Measurements from ENCODE around the gene RAB27A.

Gene RAB27A

DNA sequence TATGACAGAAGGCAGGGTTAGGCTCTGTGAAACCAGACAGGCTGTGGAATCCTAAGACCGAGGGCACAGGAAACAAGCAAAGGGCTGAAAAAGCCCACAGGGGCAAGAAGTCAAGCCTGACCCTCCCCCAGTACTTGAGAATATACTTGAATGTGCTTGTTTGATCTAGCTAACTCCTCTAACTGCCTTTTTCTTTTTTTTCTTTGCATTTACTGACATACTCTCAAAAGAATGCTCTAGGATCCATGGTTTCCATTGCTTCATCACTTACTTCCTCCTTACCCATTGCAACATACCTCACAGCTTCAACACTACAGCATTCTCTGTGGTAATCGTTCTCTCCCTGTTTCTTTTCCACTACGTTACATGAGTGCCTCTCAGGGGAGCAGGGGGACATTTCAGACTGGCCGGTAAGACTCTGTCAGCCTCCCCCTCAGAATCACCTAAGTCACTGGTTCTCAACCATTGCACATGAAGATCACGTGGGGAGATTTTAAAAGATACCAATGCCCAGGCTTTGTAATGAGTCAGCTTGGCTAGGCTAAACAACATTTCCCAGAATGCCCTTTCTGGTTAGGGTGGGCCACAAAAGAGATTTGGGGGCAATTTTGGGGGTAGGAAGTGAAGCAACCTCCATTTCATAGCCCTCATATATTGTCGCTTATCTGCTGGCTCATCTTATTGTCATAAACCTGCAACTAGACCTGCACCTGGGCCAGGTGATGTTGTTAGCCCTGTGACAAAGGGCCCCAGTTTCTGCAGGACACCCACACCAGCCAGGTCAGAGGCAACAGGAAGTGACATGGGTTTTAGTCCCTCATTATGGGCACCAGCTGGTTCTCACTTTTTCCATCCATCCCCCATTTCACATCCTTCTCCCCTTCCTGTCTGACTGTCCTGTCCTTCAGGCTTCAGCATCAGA, 68.3 kb downstream of the RAB27A start:
- no peak for DNase-seq

DNA sequence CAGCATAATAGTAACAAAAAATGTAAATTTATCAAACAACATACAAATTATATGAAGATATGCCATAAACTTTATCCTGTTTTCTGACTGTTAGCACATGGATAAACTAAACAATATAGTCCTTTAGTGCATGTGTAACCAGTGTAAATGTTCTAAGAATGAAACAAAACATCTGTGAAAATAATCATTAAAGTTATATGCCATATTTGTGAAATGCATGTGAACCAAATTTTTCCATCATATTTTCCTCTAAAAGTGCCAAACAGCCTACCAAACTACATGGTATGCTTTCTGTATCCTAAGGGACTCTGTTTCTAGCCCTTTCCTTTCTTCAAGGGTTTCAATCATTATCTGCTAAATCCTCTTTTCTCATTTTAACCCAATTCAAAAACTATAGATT, 69.0 kb downstream of the RAB27A start:
- DNase-seq = no peak

DNA sequence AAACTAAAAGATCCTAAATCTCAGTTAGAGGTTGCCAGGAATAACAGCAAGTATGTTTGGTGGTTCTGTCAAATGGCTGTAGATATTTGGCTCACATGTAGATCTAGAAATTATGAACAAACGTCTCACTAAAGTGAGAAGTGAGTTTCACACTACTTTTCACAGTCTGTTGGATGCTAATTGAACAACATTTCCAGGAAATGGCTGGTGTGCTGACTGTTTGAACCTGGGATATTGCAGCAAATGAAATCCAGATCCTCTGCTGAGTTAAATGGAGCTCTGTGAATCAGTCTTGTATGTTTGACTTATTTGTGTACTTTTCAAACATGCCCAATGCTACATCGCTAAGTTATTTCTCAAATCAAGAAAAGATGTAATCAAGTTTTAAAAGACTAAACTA, 71.6 kb downstream of the RAB27A start:
- DNase-seq = no peak

DNA sequence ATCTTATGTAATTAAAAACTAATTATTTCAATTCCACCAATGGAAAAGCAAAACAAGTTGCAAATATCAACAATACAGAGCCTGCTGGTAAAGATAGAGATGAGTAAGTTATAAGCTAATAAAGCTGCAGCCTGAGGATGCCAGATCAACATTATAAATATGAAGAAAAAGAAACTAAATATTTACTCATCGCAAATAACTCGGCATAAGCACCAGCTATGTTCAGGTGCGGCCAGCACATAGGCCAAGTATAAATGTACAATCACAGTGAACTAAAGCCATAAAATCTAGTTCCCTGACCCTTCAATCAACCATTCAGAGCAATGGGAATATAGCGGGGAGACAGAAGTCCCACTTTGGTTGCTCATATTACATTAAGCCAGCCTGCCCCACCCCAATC, 85.1 kb downstream of the RAB27A start:
- DNase-seq = no peak

DNA sequence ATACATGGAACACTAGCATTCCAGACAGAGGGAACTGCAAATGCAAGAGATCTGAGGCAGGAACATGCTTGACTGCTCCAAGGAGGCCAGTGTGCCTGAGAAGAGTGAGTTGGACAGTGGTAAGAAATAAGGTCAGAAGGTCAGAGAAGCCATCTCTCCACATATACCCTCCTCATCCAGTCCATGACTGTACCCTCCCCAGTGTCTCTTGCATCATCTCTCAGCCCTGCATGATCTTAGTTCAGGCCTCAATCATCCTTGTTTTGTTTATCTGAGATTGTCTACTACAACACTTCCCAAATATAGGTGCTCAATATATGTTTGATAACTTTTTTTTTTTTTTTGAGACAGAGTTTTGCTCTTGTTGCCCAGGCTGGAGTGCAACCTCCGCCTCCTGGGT, 87.4 kb downstream of the RAB27A start:
- no peak for DNase-seq

DNA sequence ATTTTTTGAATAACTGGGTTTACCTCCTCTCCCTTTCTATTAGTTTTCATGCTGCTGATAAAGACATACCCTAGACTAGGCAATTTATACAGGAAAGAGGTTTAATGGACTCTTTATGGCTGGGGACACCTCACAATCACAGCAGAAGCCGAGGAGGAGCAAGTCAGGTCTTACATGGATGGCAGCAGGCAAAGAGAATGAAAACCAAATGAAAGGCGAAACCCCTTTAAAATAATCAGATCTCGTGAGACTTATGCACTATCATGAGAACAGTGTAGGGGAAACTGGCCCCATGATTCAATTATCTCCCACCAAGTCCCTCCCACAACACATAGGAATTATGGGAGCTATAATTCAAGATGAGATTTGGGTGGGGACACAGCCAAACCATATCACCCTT, 90.9 kb downstream of the RAB27A start:
- DNase-seq = no peak

DNA sequence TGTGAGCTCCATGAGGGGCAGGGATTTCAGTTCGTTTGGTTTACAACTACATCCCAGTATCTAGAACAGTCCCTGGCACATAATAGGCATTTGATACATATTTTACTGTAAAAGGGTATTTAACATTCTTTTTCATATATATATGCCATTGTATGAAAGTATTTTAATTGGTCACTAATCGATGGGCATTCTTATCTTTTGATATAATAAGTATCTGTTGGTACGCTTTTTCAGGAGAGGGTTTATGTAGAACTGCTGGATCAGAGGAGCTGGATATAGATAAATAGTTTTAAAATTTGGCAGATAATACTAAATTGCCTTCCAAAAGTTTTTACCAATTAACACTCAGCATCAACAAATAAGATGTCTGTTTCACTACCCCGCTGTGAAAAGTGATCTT, 91.9 kb downstream of the RAB27A start:
- DNase-seq = no peak

DNA sequence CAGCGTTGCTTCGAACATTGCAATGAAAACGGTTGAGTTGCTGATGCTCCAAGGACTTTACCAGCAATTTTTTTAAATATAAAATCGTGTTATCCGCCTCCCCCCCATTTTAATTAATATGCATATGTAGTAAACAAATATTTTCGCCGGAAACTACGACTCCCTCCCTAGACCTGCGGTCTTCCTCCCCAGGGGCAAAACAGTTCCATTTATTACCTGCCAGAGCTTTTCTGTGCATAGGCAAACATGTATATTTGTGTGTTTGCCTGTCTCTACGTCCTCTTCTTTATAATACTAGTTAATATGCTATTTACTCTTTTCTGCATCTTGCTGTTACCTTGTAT, 92.3 kb downstream of the RAB27A start:
- DNase-seq = peak; percentile 5

DNA sequence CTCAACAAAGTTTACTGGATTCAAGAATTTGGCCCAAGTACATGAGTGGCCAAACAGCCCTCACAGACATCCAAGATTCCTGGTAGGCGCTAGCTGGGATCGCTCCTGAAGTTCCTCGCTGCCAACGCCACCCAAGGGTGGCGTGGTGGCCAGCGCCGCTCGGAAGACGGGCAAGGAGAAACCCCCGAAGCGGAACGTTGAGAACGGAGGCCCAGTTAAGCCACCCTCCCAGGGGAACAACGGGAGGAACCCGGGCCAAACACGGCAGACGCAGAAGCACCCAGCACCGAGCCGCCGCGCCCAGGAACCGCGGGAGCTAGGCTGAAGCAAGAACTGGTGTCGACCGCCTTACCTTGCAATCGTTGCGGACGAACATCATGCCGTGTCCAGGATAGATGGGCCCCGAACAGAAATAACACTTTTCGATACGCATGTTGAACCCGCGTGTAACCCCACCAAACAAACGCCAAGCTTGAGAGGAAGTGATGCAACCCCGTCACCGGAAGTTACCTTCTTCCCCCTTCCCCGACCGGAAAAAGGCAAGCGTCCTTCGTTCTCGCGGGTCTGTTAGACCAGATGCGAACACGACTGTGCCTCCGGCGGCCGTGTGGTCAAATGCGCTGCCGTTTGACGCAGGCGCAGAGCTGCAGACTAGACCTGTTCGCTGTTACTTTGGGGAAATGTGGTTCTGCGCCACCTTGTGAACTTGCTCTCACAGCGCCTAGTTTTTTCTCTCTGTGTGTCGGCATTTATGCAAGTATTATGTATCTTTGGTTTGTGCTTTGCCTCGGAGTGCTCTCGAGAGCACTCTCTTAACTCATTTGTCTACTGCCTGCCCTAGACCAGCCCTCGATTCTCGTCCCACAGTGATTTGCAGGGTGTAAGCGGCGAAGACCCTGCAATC, 92.9 kb downstream of the RAB27A start, which contains the start of gene RSL24D1:
Gene RSL24D1, minus strand, starts transcription at position 484 of the 904 bp plus-strand sequence. Its CDS starts 51 bp downstream, at position 433.
- peak; percentile 92 for DNase-seq

DNA sequence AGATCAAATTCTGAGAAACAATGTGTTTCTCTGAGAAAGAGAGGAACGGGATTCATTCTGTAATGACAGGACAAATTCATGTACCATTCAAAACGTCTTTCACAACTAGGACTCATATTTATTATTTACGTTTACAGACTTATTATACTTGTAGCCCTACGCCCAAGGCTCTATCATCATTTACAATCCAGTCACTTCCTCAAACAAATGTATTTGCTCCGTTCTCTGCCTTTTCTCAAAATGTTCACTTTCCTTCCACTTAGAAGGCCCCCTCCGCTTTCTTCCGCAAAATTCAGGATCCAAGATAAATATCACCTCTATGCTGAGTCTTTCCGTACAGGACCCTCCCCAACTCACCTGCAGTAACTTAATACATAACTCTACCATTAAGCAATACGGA, 93.6 kb downstream of the RAB27A start:
- DNase-seq = no peak

DNA sequence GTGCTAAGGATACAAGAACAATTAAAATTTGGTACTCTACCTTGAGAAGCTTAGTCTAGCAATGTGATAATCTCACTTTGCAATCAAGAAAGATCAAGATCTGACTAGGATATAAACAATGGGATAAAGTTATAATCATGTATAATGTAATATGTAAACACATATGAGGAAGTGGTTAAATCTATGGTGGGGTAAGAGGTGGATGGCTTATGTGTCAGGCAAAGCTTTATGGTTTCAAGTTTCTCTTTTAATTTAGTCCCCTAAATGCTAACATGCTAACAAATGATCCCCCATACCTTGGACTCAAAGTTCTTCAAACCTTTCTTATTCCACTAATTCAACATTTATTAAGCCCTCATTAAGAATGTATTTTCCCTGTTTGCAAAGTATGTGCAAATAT, 95.4 kb downstream of the RAB27A start:
- no peak for DNase-seq

DNA sequence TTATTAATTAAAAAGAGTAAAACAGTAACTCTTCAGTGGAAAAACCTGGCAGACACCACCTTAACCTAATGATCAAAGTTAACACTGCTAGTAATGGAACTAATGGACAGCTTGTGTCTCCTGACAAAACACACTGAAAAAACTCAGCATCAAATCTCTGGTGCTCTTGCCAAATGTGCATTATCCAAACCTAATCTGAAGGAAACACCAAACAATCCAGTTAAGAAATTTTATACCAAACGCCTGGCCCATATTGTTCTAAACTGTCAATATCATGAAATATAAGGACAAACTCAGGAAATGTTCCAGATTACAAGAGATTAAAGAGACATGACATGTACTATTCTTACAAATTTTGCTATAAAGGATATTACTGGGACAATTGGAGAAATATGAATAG, 103.3 kb downstream of the RAB27A start:
- no peak for DNase-seq

DNA sequence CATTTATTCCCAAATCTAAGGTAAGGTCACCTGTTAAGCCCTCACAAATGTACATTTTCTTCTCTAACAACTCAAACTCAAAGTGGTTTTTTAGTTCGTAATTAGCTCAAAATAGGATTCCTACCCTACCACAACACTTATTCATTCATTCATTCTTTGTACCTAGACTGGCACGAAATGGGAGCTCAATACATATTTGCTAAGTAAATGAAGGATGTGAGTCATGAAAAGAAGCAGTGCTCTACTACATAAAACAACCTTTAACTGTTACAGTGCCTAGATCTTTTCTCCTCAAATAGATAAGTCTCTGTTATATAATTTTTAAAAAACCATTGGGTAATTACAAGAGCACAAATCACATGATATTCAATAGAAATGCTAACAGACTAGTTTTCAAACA, 105.9 kb downstream of the RAB27A start:
- DNase-seq = no peak

DNA sequence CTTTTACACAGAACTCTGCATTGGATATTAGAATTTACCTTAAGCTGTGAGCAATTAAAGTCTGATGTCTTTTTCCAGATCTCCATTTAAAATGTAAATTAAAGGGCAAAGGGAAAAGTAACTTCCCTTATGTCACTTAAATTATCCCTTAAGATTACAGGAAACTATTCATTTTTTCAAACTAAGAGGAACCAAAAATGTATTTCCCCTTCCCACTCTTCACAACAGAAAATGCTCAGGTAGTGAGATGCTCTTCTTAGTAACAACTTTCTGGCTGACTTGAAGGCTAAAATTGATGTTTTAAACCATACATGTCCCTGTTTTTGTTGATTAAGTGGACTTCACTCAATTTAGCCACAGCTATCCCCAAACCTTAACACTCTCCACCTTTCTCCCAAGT, 110.5 kb downstream of the RAB27A start:
- no peak for DNase-seq

DNA sequence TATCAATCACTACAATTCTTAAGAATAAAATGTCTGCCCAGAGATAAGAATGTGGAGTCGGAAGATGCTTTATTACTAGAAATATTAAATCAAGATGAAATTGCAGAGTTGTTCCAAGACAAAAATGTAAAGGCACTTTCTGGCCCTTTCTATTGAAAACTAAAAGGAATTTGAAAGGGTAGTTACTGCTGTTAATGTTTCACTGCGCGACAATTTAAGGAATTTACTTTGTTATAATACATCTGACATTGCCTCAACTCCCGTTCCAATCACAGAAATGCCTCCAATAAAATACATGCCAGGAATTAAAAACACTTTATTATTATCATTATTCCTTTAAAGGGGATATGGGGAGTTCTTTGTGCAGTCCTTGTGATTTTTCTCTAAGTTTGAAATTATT, 119.3 kb downstream of the RAB27A start:
- no peak for DNase-seq

DNA sequence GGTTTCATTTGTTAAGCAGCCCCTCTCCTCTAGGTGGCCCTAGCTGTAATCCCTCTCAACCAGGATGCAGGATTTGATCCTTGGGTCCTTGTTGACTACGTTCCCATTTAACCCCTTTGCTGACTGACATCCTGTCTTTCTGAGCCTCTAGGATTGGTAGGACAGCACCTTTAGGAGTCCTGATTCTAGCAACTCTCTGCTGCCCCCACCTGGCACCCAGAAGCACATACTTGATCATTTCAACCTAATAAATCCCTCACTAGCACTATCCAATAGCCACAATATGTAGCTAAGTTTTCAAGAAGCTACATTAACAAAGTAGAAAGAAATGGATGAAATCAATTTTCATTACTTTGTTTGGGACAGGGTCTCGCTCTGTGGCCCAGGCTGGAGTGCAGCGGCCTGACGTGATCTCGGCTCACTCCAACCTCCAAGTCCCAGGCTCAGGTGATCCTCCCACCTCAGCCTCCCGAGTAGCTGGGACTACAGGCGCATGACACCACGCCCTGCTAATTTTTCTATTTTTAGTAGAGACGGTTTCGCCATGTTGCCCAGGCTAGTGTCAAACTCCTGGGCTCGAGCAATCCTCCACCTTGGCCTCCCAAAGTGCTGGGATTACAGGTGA, 121.2 kb downstream of the RAB27A start:
- DNase-seq = peak; percentile 41

DNA sequence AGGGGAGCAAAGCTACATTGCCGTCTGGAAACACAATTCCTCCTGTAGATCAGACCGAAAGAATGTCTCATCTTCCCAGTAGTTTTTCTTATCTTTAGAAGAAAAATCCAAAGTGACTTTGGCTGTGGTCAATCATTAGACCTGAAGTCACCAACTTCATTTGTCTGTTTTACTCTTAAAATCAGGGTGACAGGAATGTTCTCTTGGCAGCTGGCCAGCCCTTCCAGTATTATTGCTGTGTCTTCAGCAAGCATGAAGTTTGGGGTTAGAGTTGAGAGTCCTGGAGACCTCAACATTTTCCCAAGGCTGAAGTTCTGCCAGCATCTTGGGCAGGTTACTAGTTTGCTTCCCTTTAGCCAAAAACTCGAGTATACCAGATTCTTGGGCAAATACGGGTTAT, 125.3 kb downstream of the RAB27A start:
- DNase-seq = no peak

All from NCI-H1092 treated with DMSO at 0.1 percent for 48 hours (cell line).